OCI-LY1 (cell line): ENCODE data around the gene PGAP2.

ENCODE experiments used
- H2AFZ ChIP-seq: fragments of 200-600 bp; sonication (generic), shearing (Covaris generic); 2 replicates; pipeline ENCODE4 v1.6.0; 2014; ENCODE audit warnings: antibody characterized with exemption, mild to moderate bottlenecking, low read length
- H3F3A ChIP-seq: fragments of 200-600 bp; sonication (generic), shearing (Covaris generic); 2 replicates; pipeline ENCODE4 v1.6.0; 2014; ENCODE audit warnings: mild to moderate bottlenecking, antibody characterized with exemption, low read length, moderate library complexity; ENCODE audit not compliant: insufficient read depth
- H3K27ac ChIP-seq: fragments of 200-600 bp; sonication (generic); 2 replicates; pipeline ENCODE4 v1.5.1; 2014; ENCODE audit warnings: low read length, mixed run types, mild to moderate bottlenecking, low read depth; ENCODE audit not compliant: poor library complexity, severe bottlenecking
- H3K27me3 ChIP-seq: fragments of 200-600 bp; sonication (generic); 2 replicates; pipeline ENCODE4 v1.6.0; 2014; ENCODE audit warnings: antibody characterized with exemption, mild to moderate bottlenecking, low read length, moderate library complexity; ENCODE audit not compliant: insufficient read depth
- H3K36me3 ChIP-seq: fragments of 200-600 bp; sonication (generic); 2 replicates; pipeline ENCODE4 v1.6.1; 2014; ENCODE audit warnings: mild to moderate bottlenecking, antibody characterized with exemption, low read length, moderate library complexity, mixed read lengths; ENCODE audit not compliant: insufficient read depth
- H3K4me1 ChIP-seq: fragments of 200-600 bp; sonication (generic); 2 replicates; pipeline ENCODE4 v1.5.1; 2014; ENCODE audit warnings: mild to moderate bottlenecking, low read length, moderate library complexity; ENCODE audit not compliant: insufficient read depth, severe bottlenecking
- H3K4me2 ChIP-seq: fragments of 200-600 bp; sonication (generic), shearing (Covaris generic); 2 replicates; pipeline ENCODE4 v1.6.1; 2014; ENCODE audit warnings: low read length
- H3K4me3 ChIP-seq: fragments of 200-600 bp; sonication (generic); 2 replicates; pipeline ENCODE4 v1.5.1; 2014; ENCODE audit warnings: low read length, low read depth, mild to moderate bottlenecking, mixed read lengths; ENCODE audit not compliant: poor library complexity, severe bottlenecking
- H3K79me2 ChIP-seq: fragments of 200-600 bp; shearing (Covaris generic); 2 replicates; pipeline ENCODE4 v1.6.1; 2016; ENCODE audit warnings: mixed run types, low read length, mixed read lengths; ENCODE audit not compliant: insufficient read depth
- H3K9ac ChIP-seq: fragments of 200-600 bp; sonication (generic), shearing (Covaris generic); 2 replicates; pipeline ENCODE4 v1.6.1; 2014; ENCODE audit warnings: mild to moderate bottlenecking, low read length, mixed read lengths
- H3K9me2 ChIP-seq: fragments of 200-600 bp; sonication (generic), shearing (Covaris generic); 2 replicates; pipeline ENCODE4 v1.6.1; 2014; ENCODE audit warnings: low read depth, mild to moderate bottlenecking, low read length, mixed read lengths
- H3K9me3 ChIP-seq: fragments of 200-600 bp; shearing (Covaris generic); 2 replicates; pipeline ENCODE4 v1.6.1; 2014; ENCODE audit warnings: low read length, mixed read lengths
- H4K20me1 ChIP-seq: fragments of 200-600 bp; sonication (generic), shearing (Covaris generic); 2 replicates; pipeline ENCODE4 v1.6.0; 2016; ENCODE audit warnings: mild to moderate bottlenecking, low read length; ENCODE audit not compliant: insufficient read depth
- EZH2 ChIP-seq: fragments of 200-600 bp; sonication (generic), shearing (Covaris generic); IDR thresholded peaks from 2 replicates; pipeline ENCODE4 v1.8.0; 2017; ENCODE audit warnings: borderline replicate concordance, mixed run types, mild to moderate bottlenecking, antibody characterized with exemption, low read length, moderate library complexity, mixed read lengths
- TF ChIP-seq, protein P1 (sequence below): fragments of 200-600 bp; sonication (generic), shearing (Covaris generic); IDR thresholded peaks from 2 replicates; pipeline ENCODE4 v1.5.1; 2017; ENCODE audit warnings: mild to moderate bottlenecking, antibody characterized with exemption, low read length, moderate library complexity, mixed read lengths

The PGAP2 gene

DNA sequence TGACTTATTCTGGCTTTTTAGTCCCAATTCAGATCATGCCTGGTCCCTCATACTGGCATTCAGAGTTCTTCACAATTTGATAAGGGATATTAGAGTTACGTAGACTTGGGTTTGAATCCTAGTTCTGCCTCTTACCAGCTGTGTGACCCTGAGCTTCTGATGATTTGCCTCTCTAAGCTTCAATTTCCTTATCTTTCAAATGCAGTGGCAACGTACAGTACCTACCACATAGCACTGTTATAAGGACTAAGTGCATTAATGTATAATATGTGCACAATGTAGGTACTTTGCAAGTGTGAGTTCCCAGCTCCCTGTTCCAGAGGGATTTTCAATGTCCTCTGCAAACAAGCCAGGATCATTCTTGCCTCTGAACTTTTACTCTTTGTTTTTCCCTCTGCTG is 25.1 kb downstream of the PGAP2 start:
- Histone ChIP-seq H3K4me2 (no peak overlapping the region), H4K20me1 (no peaks in the 10 kb centered on the region), H2AFZ (no peak overlapping the region), H3K36me3 (peaks cover 47% of the 10 kb centered on the region), H3K9ac (no peak overlapping the region), H3F3A (no peaks in the 10 kb centered on the region), H3K4me3 (no peak overlapping the region), H3K27me3 (no peaks in the 10 kb centered on the region), H3K9me3 (no peaks in the 10 kb centered on the region), H3K79me2 (peaks cover 21% of the 10 kb centered on the region), H3K9me2 (no peaks in the 10 kb centered on the region), H3K27ac (no peak overlapping the region), H3K4me1 (peaks cover 32% of the 10 kb centered on the region)
- TF ChIP-seq EZH2 = no peak
- TF ChIP-seq, protein P1, sequence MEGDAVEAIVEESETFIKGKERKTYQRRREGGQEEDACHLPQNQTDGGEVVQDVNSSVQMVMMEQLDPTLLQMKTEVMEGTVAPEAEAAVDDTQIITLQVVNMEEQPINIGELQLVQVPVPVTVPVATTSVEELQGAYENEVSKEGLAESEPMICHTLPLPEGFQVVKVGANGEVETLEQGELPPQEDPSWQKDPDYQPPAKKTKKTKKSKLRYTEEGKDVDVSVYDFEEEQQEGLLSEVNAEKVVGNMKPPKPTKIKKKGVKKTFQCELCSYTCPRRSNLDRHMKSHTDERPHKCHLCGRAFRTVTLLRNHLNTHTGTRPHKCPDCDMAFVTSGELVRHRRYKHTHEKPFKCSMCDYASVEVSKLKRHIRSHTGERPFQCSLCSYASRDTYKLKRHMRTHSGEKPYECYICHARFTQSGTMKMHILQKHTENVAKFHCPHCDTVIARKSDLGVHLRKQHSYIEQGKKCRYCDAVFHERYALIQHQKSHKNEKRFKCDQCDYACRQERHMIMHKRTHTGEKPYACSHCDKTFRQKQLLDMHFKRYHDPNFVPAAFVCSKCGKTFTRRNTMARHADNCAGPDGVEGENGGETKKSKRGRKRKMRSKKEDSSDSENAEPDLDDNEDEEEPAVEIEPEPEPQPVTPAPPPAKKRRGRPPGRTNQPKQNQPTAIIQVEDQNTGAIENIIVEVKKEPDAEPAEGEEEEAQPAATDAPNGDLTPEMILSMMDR = no peak

DNA sequence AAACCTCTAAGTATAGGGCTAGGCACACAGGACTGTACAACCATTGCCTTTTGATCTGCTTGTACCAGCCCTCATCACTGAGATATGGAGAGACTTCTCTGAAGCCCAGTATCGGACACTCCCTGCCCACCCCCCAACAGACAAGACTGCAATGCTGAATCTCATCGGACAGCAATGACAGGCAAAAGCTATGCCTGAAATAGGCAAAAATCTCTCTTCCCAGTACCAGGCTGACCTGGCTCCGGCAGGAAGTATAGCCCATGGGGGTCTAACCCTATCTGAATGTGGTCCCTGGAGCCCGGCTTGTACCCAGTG is 25.9 kb downstream of the PGAP2 start:
- Histone ChIP-seq H3K9me2 (no peaks in the 10 kb centered on the region), H3K36me3 (peaks cover 47% of the 10 kb centered on the region), H2AFZ (no peak overlapping the region), H3K4me2 (no peak overlapping the region), H3K9me3 (no peaks in the 10 kb centered on the region), H3K4me1 (peaks cover 41% of the 10 kb centered on the region), H3K27ac (no peak overlapping the region), H3K4me3 (no peak overlapping the region), H3F3A (no peaks in the 10 kb centered on the region), H3K9ac (no peak overlapping the region), H3K79me2 (peaks cover 27% of the 10 kb centered on the region), H4K20me1 (no peaks in the 10 kb centered on the region), H3K27me3 (no peaks in the 10 kb centered on the region)
- TF ChIP-seq EZH2 = no peak
- TF ChIP-seq, protein P1 = no peak

DNA sequence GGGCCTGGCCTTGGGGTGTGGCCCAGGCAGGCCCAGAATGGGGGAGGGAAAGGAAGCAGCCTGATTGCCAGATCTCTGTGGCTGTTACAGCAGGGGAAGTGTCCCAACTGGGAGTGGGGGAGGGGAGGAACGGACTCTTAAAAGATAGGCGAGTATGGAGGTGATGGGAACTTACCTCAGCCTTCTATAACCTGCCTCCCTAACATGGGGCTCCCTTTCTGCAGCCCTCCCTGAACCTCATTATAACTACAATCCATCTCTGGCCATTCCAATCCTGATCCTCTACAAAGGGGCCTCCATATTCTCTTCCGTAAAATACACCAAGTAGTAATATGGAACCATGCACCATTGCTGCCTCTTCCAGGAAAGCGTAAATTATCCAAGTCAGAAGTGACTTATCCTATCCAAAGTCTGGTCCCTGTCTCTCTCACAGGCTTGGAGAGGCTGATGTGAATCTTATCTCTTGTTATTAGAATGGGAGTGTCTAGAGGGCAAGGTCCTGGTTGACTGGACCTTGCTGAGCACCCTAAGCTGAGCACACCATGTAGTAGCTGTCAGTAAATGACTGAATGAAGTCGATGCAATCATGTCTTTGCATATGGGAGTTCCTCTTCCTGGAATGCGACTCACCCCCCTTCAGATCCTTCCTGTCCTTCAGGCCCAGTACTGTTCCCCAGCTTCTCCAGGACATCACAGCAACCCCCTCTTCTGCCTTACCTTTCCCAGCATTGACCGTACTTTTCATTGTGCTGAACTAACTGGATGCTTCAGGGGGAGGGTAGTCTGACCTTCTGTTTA is 26.5 kb downstream of the PGAP2 start:
- Histone ChIP-seq H3K4me3 (no peak overlapping the region), H3K9me3 (no peaks in the 10 kb centered on the region), H3K79me2 (peaks cover 31% of the 10 kb centered on the region), H3K9me2 (no peaks in the 10 kb centered on the region), H3K27me3 (no peaks in the 10 kb centered on the region), H3K27ac (no peak overlapping the region), H4K20me1 (no peaks in the 10 kb centered on the region), H3K9ac (no peak overlapping the region), H3F3A (no peaks in the 10 kb centered on the region), H2AFZ (no peak overlapping the region), H3K4me2 (no peak overlapping the region), H3K36me3 (peaks cover 46% of the 10 kb centered on the region), H3K4me1 (peaks cover 46% of the 10 kb centered on the region)
- no peak for TF ChIP-seq EZH2
- TF ChIP-seq, protein P1 = no peak
